NCI-H345 treated with DMSO at 0.1 percent for 48 hours (cell line): ENCODE data around the gene SEMA3F.

ENCODE experiments used
- DNase-seq: peaks from one replicate; lab custom pipeline; 2025; ENCODE audit not compliant: unreplicated experiment; lab: John Stamatoyannopoulos, UW

The SEMA3F gene

GRCh38 chr3:50155491-50155878, 361 bp downstream of the SEMA3F start:
- DNase-seq, result no peak

DNA sequence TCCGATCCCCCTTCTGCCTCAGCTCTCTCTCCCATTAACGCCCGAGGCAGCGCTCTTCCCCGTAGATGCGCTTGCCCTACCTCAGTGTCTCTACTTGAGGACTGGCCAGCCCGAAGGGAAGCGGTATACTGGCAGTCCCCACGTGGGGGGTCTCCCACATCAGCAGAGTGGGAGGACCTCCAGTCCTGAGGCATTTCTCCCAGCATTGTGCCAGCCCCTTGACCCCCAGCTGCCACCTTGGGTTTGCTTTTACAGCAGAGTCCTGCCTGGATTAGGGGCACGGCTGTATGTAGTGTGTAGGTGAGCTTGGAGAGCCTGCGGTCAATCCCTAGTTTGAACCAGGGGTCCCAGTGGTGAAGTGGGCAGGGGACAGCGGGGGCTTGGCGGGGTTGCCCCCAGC, 767 bp downstream of the SEMA3F start:
- no peak for DNase-seq

DNA sequence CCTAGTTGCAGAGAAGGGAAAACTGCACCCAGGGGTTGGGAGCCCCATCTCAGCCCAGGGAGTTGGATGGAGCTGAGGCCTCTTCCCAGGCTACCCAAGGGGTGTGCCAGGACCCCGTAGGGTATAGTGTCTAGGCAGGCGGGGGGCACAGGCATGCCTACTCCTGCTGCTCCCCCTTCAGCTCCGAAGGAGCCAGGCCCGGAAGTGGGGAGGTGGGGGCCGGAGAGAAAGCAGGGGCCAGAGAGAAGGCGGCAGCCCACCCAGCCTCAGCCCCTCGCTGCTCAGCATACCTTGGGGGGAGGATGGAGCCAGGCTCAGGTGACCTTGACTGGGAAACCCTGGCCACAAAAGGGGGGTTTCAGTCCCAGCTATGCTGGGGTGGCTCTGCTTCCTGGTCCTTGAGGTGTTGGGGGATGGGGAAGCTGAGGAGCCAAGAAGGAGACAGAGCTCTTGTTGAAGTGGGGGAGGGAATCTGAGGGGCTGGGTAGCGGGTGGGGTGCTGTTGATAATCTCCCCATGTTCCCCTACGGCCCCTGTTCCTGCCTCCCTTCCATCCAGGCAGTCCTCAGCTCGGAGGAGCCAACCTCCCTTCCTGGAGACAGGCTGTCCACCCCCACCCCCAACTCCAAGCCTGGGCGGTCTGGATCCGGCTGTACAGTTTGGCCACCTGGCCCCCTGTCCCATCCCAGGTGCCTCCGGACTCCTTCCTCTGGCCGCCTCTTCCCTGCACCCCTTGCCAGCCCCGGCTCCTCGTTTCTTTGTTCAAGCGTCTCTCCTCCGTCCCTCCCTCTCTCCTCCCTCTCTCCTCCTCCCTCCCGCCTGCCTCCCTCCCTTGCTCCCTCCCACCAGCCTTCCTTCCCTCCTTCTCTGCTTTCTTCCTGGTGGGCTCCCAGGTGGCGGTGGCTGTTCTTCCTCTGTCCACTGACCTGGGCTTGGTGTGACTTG, 1.7 kb downstream of the SEMA3F start:
- DNase-seq, result no peak

- DNase-seq, result no peak
Measured at GRCh38 chr3:50157827-50158529, 2.9 kb downstream of the SEMA3F start.

GRCh38 chr3:50158530-50159146, 3.5 kb downstream of the SEMA3F start:
- DNase-seq, result no peak

DNA sequence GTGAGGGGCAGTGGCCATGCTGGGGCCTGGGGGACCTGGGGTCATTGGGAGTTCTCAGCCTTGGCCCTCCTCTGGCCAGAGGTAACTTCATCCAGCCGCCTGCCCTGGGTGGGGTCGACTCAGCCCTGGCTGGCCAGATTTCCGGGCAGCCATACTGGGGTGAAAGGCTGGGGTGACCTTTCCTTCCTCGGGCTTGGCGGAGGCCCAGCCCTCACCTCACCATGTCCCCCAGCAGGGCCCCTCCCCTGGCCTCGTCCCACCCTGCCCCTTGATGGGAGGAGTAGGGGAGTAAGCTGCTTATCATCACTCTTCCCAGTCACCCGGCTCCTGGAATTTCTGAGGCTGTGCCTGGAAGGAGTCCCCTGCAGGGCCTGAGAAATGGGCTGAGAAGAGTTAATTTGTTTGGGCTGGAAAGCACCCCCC, 5.4 kb downstream of the SEMA3F start:
- no peak for DNase-seq

DNA sequence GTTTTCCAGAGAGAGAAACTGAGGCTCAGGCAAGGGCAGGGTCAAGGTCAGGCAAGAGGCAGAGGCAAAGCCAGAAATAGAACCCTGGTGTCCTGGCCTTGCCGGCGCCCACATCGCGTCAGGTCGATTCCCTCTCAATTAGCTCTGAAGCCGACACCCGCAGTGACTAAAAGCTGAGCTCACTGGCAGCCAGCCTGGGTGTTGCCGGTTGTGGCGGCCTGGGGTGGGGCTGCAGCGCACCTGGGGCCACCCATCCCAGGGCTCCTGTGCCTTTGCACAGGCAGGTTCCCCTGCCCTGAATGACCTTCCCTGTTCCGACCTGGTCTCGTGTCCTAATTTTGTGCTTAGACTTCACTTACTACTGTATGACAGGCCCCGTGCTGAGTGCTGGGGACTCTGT, 6.2 kb downstream of the SEMA3F start:
- DNase-seq, result no peak

- DNase-seq, result no peak
Measured at GRCh38 chr3:50162034-50162883, 7.1 kb downstream of the SEMA3F start.

DNA sequence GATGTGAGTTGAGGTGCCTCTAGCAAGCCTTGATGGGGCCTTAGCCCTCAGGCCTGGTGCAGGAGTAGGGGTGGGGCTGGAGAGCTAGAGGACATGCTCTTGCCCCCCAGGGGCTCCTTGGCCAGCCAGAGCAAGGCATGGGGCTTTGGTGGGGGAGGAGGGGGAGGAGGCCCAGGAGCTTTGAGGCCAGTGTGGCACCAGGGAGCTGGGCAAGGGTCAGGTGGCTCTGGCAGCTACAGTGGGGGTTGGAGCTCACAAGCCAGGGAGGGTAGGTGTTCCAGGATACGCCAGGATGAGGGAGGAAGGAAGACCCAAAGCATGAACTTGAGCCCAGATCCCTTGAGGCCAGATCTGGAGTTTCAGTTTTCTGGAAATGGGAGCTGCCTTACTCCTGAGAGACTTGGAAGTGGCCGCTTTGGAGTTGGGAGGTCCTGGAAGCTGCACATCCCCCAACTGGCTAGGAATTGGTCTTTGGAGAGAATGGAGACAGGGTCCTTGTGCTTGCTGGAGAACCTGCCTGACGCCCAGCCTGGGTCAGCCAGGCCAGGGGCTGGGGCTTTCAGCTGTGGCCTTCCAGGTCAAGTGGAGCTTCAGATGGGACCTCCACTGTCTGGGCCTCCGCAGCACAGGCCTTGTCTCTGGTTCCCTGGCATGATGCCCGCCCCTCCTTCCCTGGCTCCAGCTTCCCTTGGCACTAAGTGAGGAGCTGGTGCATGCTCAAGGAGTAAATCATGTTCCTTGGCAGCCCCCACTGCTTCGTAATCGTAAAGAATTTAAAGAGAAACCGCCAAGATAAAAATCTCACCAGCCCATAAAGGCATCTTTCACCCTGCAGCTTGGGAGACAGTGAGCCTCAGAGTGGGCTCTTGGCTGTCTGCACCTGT, 8.7 kb downstream of the SEMA3F start:
- no peak for DNase-seq

- DNase-seq, result no peak
Measured at GRCh38 chr3:50164481-50164880, 9.4 kb downstream of the SEMA3F start.

GRCh38 chr3:50164984-50165909, 10.1 kb downstream of the SEMA3F start:
- no peak for DNase-seq

- DNase-seq, result no peak
Measured at GRCh38 chr3:50165910-50166538, 10.9 kb downstream of the SEMA3F start.

DNA sequence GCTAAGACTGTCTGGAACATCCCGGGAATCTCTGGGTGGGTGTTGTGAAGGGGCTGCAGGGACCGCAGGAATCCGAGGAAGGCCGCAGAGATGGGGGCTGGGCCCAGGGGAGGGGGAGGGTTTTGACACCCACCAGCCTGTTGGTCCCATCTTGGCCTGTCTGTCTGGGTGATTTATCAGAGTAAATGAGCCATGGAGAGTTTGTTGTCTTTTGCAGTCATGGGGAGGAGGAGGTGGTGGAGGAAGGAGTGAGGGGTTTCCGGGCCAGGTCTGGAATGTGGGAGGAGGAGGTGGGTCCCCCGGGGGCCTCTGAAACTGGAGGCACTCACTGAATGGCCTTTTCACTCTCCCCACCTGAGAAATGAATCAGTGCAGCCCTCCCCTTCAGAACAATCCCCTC, 11.5 kb downstream of the SEMA3F start:
- no peak for DNase-seq

DNA sequence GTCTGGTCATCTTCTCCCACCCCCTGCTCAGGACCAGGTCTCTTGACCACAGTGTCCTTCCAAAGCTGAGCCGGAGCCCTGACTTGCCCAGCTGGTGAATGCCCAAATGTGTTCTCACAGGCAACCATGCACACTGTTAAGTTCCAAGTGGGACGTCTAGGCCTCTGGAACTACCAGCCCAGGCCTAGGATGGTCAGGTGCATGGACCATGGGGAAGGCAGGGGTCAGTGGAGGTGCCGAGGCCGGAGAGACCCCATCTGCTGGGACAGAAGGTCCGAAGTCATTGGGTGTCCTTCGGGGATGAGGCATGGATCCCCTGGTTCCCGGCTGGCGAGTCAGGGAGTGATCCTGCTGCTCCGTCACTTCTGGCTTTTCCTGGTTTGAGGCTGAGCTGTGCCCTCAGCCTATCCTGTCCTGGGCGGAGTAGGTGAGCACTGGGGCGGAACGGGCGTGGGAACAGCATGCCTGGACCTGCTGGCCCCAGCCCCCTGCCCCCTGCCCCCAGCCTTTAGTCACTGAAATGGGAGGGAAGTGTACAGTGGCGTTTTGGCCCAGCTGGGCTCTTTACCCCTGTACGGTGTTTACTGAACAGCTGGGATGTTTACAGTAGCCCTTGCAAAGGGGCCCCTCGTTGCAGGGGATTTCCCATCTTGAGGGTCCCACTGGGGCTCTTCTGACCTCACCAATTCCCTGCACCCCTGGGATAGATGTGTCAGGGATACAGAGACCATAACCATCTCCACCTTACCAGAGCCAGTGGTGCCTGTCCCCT, 12.1 kb downstream of the SEMA3F start:
- no peak for DNase-seq

DNA sequence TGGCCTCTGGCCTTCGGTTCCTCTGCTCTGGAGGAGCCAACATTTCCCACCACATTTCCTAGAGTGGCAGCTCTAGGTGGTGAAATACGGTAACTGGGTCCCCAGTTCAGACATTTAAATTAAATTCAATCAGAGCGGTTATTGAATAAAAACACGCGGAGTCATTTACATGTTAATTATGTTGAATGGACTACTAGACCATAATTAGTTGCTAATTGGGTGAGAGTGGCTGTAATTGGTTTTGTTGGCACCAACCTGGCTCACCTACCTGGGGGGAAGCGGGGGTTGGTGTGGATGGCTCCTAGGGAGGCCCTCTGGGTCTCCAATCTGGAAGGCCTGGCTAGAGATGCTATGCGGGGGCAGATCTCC, 12.7 kb downstream of the SEMA3F start:
- no peak for DNase-seq

- no peak for DNase-seq
Measured at GRCh38 chr3:50168388-50168787, 13.3 kb downstream of the SEMA3F start.

DNA sequence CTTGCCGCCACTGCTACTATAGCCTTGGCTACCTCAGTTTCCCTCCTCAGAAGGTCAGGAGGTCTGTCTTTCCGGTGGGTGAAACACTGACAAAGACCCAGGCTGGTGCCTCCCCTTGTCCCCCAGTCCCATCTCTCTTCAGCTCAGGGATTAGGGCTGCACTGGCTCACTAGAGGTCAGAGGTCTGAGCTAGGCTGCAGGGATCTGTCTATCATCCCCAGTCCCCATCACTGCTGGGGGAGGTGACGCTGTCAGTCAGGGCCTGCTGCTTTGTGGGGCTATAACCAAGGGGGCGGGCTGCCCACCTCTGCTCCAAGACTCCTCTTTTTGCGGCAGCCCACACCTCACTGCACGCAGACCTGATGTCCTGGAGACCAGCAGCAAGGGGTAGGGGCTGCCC, 13.7 kb downstream of the SEMA3F start:
- DNase-seq, result no peak
